Measurements from ENCODE around the gene EXTL2.

EXTL2 gene

DNA sequence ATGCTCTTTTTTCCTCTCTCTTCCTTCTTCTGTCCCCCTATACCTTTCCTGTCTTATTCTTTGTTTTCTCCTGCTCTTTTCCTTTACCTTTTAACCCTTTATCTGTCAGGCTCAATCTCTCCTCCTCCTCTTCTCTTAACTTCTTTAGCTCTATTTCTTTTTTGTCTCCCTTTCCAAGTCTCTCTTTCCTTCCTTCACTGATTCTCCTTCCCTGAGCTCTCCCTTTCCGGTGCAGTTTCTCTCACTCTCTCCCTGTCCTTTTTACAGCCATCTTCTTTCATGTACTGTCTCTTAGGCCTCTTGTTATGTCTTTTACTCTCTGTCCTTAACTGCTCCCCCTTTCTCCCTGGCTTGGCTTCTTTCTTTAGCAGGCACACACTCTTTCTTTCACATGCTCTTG is 13.2 kb upstream of the EXTL2 start:
- Histone ChIP-seq H3K27me3 (no peaks in the 10 kb centered on the region), H3K4me3 (ENCODE audit: low read depth in 1 of 2, low read length in 1 of 2) (no peak overlapping the region), H3K9me3 (no peaks in the 10 kb centered on the region), H3K27ac (no peak overlapping the region), H3K4me1 (ENCODE audit: control insufficient read depth in 1 of 2, insufficient read depth in 1 of 2, low read depth in 1 of 2, low read length in 1 of 2) (no peaks in the 10 kb centered on the region), H3K36me3 (peaks cover 59% of the 10 kb centered on the region)
- TF ChIP-seq, protein P1, sequence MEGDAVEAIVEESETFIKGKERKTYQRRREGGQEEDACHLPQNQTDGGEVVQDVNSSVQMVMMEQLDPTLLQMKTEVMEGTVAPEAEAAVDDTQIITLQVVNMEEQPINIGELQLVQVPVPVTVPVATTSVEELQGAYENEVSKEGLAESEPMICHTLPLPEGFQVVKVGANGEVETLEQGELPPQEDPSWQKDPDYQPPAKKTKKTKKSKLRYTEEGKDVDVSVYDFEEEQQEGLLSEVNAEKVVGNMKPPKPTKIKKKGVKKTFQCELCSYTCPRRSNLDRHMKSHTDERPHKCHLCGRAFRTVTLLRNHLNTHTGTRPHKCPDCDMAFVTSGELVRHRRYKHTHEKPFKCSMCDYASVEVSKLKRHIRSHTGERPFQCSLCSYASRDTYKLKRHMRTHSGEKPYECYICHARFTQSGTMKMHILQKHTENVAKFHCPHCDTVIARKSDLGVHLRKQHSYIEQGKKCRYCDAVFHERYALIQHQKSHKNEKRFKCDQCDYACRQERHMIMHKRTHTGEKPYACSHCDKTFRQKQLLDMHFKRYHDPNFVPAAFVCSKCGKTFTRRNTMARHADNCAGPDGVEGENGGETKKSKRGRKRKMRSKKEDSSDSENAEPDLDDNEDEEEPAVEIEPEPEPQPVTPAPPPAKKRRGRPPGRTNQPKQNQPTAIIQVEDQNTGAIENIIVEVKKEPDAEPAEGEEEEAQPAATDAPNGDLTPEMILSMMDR (IDR thresholded peaks at IDR 0.05): no peak

DNA sequence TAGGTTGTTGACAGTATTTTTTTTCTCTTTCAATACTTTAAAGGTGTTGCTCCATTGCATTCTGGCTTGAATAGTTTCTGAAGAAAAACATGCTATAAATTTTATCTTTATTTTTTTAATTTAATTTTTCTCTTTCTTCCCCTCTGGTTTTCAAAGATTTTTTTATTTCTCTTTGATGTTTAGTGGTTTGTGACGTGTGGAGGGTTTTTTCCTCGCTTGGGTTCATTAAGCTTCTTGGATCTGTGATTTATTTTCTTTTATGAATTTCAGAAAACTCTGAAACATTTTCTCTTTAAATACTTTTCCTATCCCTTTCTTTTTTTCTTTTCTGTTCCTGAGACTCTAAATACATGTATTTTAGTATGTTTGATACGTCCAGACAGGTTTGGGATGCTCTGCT is 10.5 kb upstream of the EXTL2 start:
- Histone ChIP-seq H3K27ac (no peak overlapping the region), H3K27me3 (no peaks in the 10 kb centered on the region), H3K9me3 (no peaks in the 10 kb centered on the region), H3K4me3 (ENCODE audit: low read depth in 1 of 2, low read length in 1 of 2) (no peak overlapping the region), H3K36me3 (peaks cover 37% of the 10 kb centered on the region), H3K4me1 (ENCODE audit: control insufficient read depth in 1 of 2, insufficient read depth in 1 of 2, low read depth in 1 of 2, low read length in 1 of 2) (no peaks in the 10 kb centered on the region)
- TF ChIP-seq, protein P1 (IDR thresholded peaks at IDR 0.05): no peak

DNA sequence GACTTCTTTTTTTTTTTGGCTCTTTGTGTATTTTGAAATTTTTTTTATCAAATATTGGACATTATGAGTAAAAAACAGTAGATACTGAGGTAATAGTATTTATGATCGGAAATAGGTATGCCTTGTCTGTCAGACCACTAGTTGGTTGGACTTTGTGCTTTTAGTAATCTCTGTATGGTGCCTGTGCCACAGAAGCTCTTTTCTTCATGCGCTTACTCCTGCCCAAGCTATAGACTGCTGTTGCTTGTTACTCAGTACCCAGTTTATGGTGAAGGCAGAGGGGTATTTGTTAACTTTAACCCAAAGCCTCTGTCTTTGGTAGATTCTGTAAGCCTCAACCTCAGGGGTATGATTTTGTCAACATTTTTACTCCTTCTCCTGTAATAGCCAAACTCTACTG is 9.9 kb upstream of the EXTL2 start:
- Histone ChIP-seq H3K36me3 (peaks cover 34% of the 10 kb centered on the region), H3K27ac (no peak overlapping the region), H3K4me1 (ENCODE audit: control insufficient read depth in 1 of 2, insufficient read depth in 1 of 2, low read depth in 1 of 2, low read length in 1 of 2) (no peaks in the 10 kb centered on the region), H3K27me3 (no peaks in the 10 kb centered on the region), H3K4me3 (ENCODE audit: low read depth in 1 of 2, low read length in 1 of 2) (no peak overlapping the region), H3K9me3 (no peaks in the 10 kb centered on the region)
- TF ChIP-seq, protein P1 (IDR thresholded peaks at IDR 0.05): no peak

DNA sequence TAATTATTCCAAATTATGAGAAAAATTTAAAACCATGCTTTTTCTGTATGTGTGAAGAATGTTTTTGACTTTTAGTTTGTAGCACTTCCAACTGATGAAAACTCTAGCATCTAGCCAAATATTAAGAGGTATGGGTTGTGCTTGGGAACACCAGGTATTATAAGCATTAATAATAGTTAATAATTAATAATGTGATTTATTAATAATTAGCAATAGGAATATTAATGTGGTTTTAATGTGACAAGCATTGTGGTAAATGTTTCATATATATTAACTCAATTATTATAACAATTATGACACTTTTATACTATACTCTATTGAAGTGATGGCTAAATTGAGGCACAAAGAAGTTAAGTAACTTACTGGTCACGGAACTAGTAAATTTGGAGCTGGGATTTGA is 9.1 kb upstream of the EXTL2 start:
- H3K27ac ChIP-seq: no peak overlapping the region
- TF ChIP-seq, protein P1 (IDR thresholded peaks at IDR 0.05): no peak
- H3K27me3 ChIP-seq: no peaks in the 10 kb centered on the region

DNA sequence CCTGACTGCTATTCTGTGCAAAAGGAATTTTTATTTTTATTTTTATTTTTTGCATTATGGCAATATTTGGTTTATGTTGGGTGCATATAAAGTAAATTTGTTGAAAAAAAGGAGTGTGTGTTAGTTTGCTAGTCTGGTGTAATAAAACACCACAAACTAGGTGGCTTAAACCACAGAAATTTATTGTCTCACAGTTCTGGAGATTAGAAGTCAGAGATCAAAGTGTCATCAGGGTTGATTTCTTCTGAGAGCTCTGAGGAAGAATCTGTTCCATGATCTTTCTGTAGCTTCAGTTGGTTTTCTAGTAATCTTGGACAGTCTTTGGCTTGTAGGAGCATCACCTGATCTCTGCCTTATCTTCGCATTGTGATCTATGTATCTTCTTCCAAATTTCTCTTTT is 7.7 kb upstream of the EXTL2 start:
- TF ChIP-seq, protein P1 (IDR thresholded peaks at IDR 0.05): no peak
- Histone ChIP-seq H3K9me3 (no peaks in the 10 kb centered on the region), H3K27me3 (no peaks in the 10 kb centered on the region), H3K36me3 (peaks cover 26% of the 10 kb centered on the region), H3K4me3 (ENCODE audit: low read depth in 1 of 2, low read length in 1 of 2) (no peak overlapping the region), H3K27ac (no peak overlapping the region), H3K4me1 (ENCODE audit: control insufficient read depth in 1 of 2, insufficient read depth in 1 of 2, low read depth in 1 of 2, low read length in 1 of 2) (peaks cover 0 to under 1% of the 10 kb centered on the region in 2 experiments)

More for the DNA sequence above, 9.1 kb upstream of the EXTL2 start:
- Histone ChIP-seq H3K36me3 (peaks cover 33% of the 10 kb centered on the region), H3K9me3 (no peaks in the 10 kb centered on the region), H3K4me3 (ENCODE audit: low read depth in 1 of 2, low read length in 1 of 2) (no peak overlapping the region), H3K4me1 (ENCODE audit: control insufficient read depth in 1 of 2, insufficient read depth in 1 of 2, low read depth in 1 of 2, low read length in 1 of 2) (no peaks in the 10 kb centered on the region)

DNA sequence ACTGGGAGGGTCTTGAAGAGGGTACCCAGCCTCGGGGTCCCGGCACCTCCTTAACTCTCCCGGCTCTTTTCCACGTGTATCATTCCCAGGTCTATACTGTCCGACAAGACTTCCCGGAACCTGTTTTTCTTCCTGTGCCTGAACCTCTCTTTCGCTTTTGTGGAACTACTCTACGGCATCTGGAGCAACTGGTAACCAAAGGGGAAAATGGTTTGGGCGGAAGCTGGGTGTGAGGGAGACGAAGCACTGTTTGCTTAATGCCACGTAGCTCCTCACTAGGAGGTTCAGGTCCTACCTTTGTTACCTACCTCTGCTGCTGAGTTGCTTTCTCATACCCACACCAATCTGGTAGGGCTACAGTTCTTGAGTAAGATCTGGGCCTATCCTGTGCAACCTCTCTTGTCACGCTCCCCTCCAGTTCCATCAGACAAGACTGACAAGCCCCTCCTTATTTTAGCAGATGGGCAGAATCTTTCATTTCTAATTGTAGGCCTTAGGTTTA is 1.9 kb upstream of the EXTL2 start:
- Histone ChIP-seq H3K27ac (peak overlapping the region; percentile 87), H3K27me3 (no peaks in the 10 kb centered on the region), H3K36me3 (peaks cover 10% of the 10 kb centered on the region), H3K4me1 (ENCODE audit: control insufficient read depth in 1 of 2, insufficient read depth in 1 of 2, low read depth in 1 of 2, low read length in 1 of 2) (peaks cover 16 to 25% of the 10 kb centered on the region in 2 experiments), H3K9me3 (no peaks in the 10 kb centered on the region), H3K4me3 (ENCODE audit: low read depth in 1 of 2, low read length in 1 of 2) (peak overlapping the region; percentile 76 to 99)
- TF ChIP-seq, protein P1 (IDR thresholded peaks at IDR 0.05): no peak

Measured in neutrophil (primary cell).